ENCODE data around the gene BTBD18.

- TF ChIP-seq POLR2A (IDR thresholded peaks at IDR 0.05), result no peak
- no peak for TF ChIP-seq CTCF (IDR thresholded peaks at IDR 0.05)
These were observed 6.4 kb downstream of the BTBD18 start for GRCh38 chr11:57745206-57745605.
